ENCODE results near the gene AKR1B15. TPM values are rescaled to one million over a fixed set of nuclear protein-coding genes. Genes with fewer than 3 reads are reported as not detected.
A peak's percentile ranks its signal among the peaks of the same experiment; 100 is the strongest.

AKR1B15 gene
- polyA plus RNA-seq, 1 of the 3 experiments (the other 2 are of a cell fraction) = not detected

- TF ChIP-seq EZH2phosphoT487 (IDR thresholded peaks at IDR 0.05; ENCODE audit: borderline replicate concordance, low read depth) = no peak
- TF ChIP-seq, protein P1, sequence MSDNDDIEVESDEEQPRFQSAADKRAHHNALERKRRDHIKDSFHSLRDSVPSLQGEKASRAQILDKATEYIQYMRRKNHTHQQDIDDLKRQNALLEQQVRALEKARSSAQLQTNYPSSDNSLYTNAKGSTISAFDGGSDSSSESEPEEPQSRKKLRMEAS (IDR thresholded peaks at IDR 0.05; ENCODE audit: low read depth) = no peak
- TF ChIP-seq, protein P2, sequence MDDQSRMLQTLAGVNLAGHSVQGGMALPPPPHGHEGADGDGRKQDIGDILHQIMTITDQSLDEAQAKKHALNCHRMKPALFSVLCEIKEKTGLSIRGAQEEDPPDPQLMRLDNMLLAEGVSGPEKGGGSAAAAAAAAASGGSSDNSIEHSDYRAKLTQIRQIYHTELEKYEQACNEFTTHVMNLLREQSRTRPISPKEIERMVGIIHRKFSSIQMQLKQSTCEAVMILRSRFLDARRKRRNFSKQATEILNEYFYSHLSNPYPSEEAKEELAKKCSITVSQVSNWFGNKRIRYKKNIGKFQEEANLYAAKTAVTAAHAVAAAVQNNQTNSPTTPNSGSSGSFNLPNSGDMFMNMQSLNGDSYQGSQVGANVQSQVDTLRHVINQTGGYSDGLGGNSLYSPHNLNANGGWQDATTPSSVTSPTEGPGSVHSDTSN (IDR thresholded peaks at IDR 0.05) = peak; percentile 53
- no peak for TF ChIP-seq REST (IDR thresholded peaks at IDR 0.05; ENCODE audit: low read depth, low read length)
- TF ChIP-seq SMC3 (IDR thresholded peaks at IDR 0.05; ENCODE audit: low read depth, low read length) = no peak
- TF ChIP-seq YY1 (IDR thresholded peaks at IDR 0.05; ENCODE audit: low read depth) = no peak
- TF ChIP-seq ELF1 (IDR thresholded peaks at IDR 0.05) = no peak
- TF ChIP-seq, protein P3, sequence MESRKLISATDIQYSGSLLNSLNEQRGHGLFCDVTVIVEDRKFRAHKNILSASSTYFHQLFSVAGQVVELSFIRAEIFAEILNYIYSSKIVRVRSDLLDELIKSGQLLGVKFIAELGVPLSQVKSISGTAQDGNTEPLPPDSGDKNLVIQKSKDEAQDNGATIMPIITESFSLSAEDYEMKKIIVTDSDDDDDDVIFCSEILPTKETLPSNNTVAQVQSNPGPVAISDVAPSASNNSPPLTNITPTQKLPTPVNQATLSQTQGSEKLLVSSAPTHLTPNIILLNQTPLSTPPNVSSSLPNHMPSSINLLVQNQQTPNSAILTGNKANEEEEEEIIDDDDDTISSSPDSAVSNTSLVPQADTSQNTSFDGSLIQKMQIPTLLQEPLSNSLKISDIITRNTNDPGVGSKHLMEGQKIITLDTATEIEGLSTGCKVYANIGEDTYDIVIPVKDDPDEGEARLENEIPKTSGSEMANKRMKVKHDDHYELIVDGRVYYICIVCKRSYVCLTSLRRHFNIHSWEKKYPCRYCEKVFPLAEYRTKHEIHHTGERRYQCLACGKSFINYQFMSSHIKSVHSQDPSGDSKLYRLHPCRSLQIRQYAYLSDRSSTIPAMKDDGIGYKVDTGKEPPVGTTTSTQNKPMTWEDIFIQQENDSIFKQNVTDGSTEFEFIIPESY (IDR thresholded peaks at IDR 0.05; ENCODE audit: borderline replicate concordance, low read depth) = no peak
- TF ChIP-seq SIN3A (IDR thresholded peaks at IDR 0.05; ENCODE audit: borderline replicate concordance, low read depth, low read length) = no peak
- TF ChIP-seq, protein P4, sequence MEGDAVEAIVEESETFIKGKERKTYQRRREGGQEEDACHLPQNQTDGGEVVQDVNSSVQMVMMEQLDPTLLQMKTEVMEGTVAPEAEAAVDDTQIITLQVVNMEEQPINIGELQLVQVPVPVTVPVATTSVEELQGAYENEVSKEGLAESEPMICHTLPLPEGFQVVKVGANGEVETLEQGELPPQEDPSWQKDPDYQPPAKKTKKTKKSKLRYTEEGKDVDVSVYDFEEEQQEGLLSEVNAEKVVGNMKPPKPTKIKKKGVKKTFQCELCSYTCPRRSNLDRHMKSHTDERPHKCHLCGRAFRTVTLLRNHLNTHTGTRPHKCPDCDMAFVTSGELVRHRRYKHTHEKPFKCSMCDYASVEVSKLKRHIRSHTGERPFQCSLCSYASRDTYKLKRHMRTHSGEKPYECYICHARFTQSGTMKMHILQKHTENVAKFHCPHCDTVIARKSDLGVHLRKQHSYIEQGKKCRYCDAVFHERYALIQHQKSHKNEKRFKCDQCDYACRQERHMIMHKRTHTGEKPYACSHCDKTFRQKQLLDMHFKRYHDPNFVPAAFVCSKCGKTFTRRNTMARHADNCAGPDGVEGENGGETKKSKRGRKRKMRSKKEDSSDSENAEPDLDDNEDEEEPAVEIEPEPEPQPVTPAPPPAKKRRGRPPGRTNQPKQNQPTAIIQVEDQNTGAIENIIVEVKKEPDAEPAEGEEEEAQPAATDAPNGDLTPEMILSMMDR (IDR thresholded peaks at IDR 0.05) = no peak
- TF ChIP-seq MEF2A (IDR thresholded peaks at IDR 0.05; ENCODE audit: borderline replicate concordance, low read depth) = no peak
- TF ChIP-seq RCOR1 (IDR thresholded peaks at IDR 0.05; ENCODE audit: low read length) = no peak
- no peak for TF ChIP-seq IRF3 (IDR thresholded peaks at IDR 0.05; ENCODE audit: low read depth, low read length)
- TF ChIP-seq FOXJ3 (CRISPR knock-in tag; IDR thresholded peaks at IDR 0.05) = no peak
- TF ChIP-seq GABPA (IDR thresholded peaks at IDR 0.05; ENCODE audit: low read depth) = no peak
Observed at GRCh38 chr7:134533288-134533771, 15.6 kb upstream of the AKR1B15 start (continued).

All from SK-N-SH (cell line).